Measurements from ENCODE around the gene TNFRSF6B. TPM values are rescaled to one million over a fixed set of nuclear protein-coding genes. Genes with fewer than 3 reads are reported as not detected.
"Not testable (repeated sequence)": the region's sequence is repeated elsewhere in the genome, so short reads cannot be mapped to it uniquely, and the experiment has no call there.

Gene TNFRSF6B
- total RNA-seq, 2 donors from 2014 or later, result not detected

DNA sequence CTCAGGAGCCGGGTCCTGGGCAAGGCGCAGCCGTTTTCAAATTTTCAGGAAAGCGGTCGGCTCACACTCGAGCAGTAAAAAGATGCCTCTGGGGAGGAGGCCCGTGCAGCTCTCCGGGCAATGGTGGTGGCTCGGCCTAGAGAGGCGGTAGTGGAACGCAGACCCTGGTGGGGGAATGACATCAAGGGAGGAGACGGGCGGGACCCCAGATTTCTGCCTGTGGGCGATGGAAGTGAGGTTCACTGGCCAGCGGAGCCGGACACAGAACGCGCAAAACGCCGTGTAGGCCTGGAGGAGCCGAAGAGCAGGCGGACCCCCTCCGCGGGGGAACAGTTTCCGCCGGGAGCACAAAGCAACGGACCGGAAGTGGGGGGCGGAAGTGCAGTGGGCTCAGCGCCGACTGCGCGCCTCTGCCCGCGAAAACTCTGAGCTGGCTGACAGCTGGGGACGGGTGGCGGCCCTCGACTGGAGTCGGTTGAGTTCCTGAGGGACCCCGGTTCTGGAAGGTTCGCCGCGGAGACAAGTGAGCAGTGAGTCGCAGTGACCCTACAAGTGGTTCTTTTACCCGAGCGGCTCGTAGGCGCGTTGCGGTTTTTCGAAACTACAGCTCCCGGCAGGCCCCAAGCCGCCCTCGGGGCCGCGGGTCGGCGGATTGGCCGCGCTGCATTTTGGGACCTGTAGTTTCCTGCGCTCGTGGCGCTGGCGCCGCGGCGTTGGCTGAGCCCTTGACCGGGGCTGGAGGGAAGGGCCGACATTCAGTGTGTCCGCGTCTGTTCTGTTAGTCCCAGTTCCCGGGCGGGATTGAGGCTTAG is 38.3 kb upstream of the TNFRSF6B start, which contains the start of gene RTEL1:
Gene RTEL1 (plus strand): TSS at position 376 of the 812 bp plus-strand sequence. CDS start 1,091 bp downstream, outside the sequence.
- H3K4me1 Mint-ChIP-seq, result peaks cover 28% of the 10 kb centered on the region

DNA sequence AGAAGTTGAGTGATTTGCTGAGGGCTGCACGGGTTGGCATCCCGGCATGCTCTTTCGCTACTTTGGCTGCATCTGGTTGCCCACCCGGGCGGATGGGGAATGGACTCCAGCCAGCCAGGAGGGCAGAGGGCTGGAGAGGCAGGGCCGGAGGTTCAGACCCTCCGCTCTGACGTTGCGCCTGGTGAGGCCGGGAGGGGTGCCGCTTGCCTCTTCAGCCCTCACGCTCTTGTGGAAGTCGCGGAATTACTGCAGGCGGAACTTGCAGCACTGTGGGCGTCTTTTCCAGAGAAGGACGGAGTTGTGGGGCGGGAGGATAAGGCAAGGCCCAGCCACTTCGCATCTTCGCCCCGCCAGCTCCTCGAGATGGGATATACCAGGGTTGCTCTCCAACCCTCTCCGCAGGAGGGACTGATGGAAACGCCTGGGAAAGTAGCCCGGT is 37.7 kb upstream of the TNFRSF6B start:
- peak; percentile 10 for ATAC-seq
- no peaks in the 10 kb centered on the region for H3K27me3 Mint-ChIP-seq

More for the DNA sequence above, 38.3 kb upstream of the TNFRSF6B start, which contains the start of gene RTEL1:
- peak; percentile 74 to 90 (median 76) for DNase-seq
- Mint-ChIP-seq H3K27me3 (no peaks in the 10 kb centered on the region), H3K27ac (peak within 1 kb of the TSS; percentile 88), H3K4me3 (peak within 1 kb of the TSS; percentile 96), H3K36me3 (ENCODE audit: low read depth) (no peaks in the 10 kb centered on the region)
- no peaks in the 10 kb centered on the region for H3K9me3 ChIP-seq (ENCODE audit: control insufficient read depth, low read length, poor library complexity, severe bottlenecking)
- peak; percentile 90 for ATAC-seq

DNA sequence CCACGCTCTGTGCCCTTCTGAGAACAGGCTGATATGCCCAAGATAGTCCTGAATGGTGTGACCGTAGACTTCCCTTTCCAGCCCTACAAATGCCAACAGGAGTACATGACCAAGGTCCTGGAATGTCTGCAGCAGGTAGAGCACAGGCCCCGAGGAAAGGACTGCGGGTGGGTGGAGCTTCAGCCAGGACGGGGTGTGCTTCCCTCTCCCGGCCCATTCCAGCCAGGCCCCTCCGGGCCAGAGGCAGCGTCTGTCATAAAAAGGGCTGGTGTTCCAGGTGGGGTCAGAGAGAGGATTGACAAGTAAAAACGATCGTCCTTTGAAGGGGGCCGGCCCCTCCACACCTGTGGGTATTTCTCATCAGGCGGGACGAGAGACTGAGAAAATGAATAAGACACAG is 37.1 kb upstream of the TNFRSF6B start:
- no peaks in the 10 kb centered on the region for H3K9me3 ChIP-seq (ENCODE audit: control insufficient read depth, low read length, poor library complexity, severe bottlenecking)
- DNase-seq (no peak), ATAC-seq (no peak)
- H3K27ac Mint-ChIP-seq, result no peak overlapping the region
- H3K4me1 Mint-ChIP-seq, result peaks cover 20% of the 10 kb centered on the region
- H3K36me3 Mint-ChIP-seq (ENCODE audit: low read depth), result no peaks in the 10 kb centered on the region
- H3K4me3 Mint-ChIP-seq, result peak overlapping the region; percentile 96
- H3K27me3 Mint-ChIP-seq, result no peaks in the 10 kb centered on the region

More for the DNA sequence above, 37.7 kb upstream of the TNFRSF6B start:
- no peaks in the 10 kb centered on the region for H3K36me3 Mint-ChIP-seq (ENCODE audit: low read depth)
- peaks cover 27% of the 10 kb centered on the region for H3K4me1 Mint-ChIP-seq
- peak overlapping the region; percentile 96 for H3K4me3 Mint-ChIP-seq
- no peak for DNase-seq
- peak overlapping the region; percentile 88 for H3K27ac Mint-ChIP-seq
- H3K9me3 ChIP-seq (ENCODE audit: control insufficient read depth, low read length, poor library complexity, severe bottlenecking), result no peaks in the 10 kb centered on the region

DNA sequence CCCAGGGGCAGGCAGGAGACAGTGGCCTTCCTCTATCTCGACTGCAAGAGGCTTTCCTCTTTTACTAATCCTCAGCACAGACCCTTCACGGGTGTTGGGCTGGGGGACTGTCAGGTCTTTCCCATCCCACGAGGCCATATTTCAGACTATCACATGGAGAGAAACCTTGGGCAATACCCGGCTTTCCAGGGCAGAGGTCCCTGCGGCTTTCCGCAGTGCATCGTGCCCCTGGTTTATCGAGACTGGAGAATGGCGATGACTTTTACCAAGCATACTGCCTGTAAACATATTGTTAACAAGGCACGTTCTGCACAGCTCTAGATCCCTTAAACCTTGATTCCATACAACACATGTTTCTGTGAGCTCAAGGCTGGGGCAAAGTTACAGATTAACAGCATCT is 36.3 kb upstream of the TNFRSF6B start:
- peak overlapping the region; percentile 19 for H3K4me3 Mint-ChIP-seq
- H3K4me1 Mint-ChIP-seq, result peaks cover 18% of the 10 kb centered on the region
- H3K9me3 ChIP-seq (ENCODE audit: control insufficient read depth, low read length, poor library complexity, severe bottlenecking); ATAC-seq; H3K27me3 Mint-ChIP-seq; H3K36me3 Mint-ChIP-seq (ENCODE audit: low read depth); H3K27ac Mint-ChIP-seq; DNase-seq: not testable (repeated sequence)

DNA sequence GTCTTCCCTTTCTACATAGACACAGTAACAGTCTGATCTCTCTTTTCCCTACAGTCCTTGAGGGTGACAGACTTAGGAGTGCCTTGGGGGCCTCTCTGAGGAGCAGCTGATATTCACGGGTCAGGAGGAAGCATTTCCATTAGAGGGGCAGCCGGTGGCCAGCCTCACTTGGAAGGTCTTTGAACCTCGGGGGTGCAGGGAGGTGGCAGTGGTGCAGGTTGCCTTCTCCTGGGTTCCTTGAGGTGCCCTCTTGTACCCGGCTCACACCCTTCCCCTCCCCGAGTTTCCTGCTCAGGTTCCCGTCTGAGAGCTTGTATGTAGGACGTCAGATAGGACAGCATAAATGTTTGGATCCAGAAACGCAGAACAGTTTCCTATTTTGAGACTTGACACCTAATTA is 35.8 kb upstream of the TNFRSF6B start:
- ATAC-seq (no peak), DNase-seq (no peak)
- peak overlapping the region; percentile 19 for H3K4me3 Mint-ChIP-seq
- H3K27ac Mint-ChIP-seq, result no peak overlapping the region
- H3K36me3 Mint-ChIP-seq (ENCODE audit: low read depth), result no peaks in the 10 kb centered on the region
- peaks cover 18% of the 10 kb centered on the region for H3K4me1 Mint-ChIP-seq
- H3K9me3 ChIP-seq (ENCODE audit: control insufficient read depth, low read length, poor library complexity, severe bottlenecking), result no peaks in the 10 kb centered on the region
- no peaks in the 10 kb centered on the region for H3K27me3 Mint-ChIP-seq

DNA sequence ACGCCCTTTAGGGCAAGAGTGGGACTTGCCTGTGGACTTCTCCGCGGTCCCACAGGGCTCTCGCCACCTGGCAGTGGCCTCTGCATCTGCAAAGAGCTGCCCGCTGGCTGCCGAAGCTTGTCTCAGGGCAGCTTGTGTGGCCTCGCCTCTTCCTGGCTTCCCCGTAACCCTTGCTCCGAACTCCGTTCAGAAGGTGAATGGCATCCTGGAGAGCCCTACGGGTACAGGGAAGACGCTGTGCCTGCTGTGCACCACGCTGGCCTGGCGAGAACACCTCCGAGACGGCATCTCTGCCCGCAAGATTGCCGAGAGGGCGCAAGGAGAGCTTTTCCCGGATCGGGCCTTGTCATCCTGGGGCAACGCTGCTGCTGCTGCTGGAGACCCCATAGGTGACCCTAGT is 35.3 kb upstream of the TNFRSF6B start:
- Mint-ChIP-seq H3K36me3 (ENCODE audit: low read depth) (no peaks in the 10 kb centered on the region), H3K4me1 (peaks cover 18% of the 10 kb centered on the region), H3K4me3 (no peak overlapping the region), H3K27me3 (no peaks in the 10 kb centered on the region), H3K27ac (no peak overlapping the region)
- H3K9me3 ChIP-seq (ENCODE audit: control insufficient read depth, low read length, poor library complexity, severe bottlenecking), result no peaks in the 10 kb centered on the region
- no peak for DNase-seq
- no peak for ATAC-seq

DNA sequence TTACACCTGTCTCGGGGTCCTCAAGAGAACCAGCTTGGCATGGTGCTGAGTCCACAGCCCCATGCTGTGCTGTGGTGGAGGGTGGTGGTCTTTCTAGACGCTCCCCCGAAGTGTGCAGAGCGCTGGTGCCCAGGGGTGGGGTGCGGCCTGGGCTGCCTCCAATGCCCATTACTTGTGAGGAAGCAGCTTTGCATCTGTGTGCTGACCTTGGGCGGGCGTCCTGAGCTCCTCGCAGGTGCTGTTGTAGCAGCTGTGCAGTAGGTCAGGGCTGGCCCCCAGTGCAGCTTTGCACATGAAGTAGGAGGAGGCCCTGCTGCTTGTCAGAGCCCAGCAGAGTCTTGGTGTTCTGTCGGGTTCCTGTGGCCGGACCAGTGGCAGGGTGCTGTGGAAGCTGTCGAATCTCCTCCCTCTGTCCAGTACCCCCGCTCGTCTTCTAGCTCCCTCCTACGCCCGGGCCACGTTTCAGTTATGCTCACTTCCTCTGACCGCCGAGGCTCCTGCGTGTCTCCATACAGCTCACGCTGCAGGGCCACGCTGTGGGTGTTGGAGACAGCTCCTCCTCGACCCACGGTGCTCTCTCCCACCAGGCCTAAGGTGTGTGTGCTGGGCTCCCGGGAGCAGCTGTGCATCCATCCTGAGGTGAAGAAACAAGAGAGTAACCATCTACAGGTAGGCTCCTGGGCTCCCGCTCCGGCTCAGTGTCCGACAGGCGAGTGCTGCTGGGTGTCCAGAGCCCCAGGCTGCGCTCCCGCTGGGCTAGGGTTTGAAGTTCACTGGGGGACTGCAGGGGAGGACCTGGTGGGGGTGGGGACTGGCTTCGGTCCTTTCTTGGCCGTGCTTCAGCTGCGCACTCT is 34.3 kb upstream of the TNFRSF6B start:
- DNase-seq (no peak), ATAC-seq (no peak)
- Mint-ChIP-seq H3K36me3 (ENCODE audit: low read depth) (no peaks in the 10 kb centered on the region), H3K4me1 (peaks cover 15% of the 10 kb centered on the region), H3K27ac (no peak overlapping the region), H3K27me3 (no peaks in the 10 kb centered on the region), H3K4me3 (no peak overlapping the region)
- H3K9me3 ChIP-seq (ENCODE audit: control insufficient read depth, low read length, poor library complexity, severe bottlenecking), result no peaks in the 10 kb centered on the region

DNA sequence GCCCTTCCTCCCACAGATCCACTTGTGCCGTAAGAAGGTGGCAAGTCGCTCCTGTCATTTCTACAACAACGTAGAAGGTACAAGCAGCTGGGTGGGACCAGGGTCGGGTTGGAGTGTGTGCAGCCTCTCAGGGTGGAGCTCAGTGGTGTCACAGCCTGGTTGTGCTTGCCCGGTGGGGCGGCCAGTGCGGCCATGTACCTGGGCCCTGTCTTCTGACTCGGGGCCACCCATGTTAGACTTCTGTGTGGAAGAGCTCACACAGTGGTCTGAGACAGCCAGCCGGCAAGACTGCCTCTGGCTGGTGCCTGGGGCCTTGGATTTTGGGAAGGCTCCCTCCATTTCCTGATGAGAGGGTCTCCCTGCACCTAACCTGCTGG is 33.7 kb upstream of the TNFRSF6B start:
- H3K4me3 Mint-ChIP-seq, result no peak overlapping the region
- no peaks in the 10 kb centered on the region for H3K36me3 Mint-ChIP-seq (ENCODE audit: low read depth)
- no peaks in the 10 kb centered on the region for H3K9me3 ChIP-seq (ENCODE audit: control insufficient read depth, low read length, poor library complexity, severe bottlenecking)
- H3K27me3 Mint-ChIP-seq, result no peaks in the 10 kb centered on the region
- no peak for ATAC-seq
- no peak overlapping the region for H3K27ac Mint-ChIP-seq
- H3K4me1 Mint-ChIP-seq, result peaks cover 13% of the 10 kb centered on the region
- no peak for DNase-seq

DNA sequence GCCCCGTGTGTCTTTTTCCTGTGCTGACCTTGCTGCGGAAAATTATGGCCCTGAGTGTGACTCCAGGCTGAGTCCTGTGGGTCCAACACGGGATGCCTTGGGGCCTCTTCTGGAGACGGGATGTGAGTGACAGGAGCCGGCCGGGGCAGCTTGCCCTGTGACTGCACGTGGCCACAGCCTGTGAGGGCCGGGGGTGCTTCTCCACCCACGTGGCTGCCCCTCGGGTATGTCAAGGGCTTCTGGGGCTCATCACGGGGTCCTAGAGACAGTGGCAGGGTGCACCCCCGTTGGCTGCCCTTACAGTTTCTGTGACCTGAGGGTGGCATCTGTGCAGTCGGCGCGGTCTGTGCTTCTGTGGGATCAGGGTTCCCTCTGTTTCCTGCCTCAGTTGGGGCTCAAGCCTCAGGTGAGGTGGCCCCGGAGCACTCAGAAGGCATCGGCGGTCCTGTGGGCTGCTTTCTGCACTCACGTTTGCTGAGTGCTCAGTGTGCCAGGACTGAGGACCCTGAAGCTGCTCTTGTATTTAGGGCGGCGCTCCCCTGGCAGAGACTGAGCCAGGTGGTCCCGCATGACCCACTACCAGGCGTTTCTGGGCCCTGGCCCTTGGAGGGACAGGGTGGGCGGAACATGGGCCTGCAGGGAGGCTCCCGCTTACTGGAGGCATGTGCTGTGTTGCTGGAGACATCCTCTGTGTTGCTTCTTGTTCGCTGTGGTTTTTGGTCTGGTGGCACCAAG is 33.0 kb upstream of the TNFRSF6B start:
- H3K4me1 Mint-ChIP-seq, result peaks cover 14% of the 10 kb centered on the region
- H3K27me3 Mint-ChIP-seq, result no peaks in the 10 kb centered on the region
- no peaks in the 10 kb centered on the region for H3K9me3 ChIP-seq (ENCODE audit: control insufficient read depth, low read length, poor library complexity, severe bottlenecking)
- no peak overlapping the region for H3K27ac Mint-ChIP-seq
- H3K36me3 Mint-ChIP-seq (ENCODE audit: low read depth), result peaks cover 3% of the 10 kb centered on the region
- no peak for DNase-seq
- no peak for ATAC-seq
- no peak overlapping the region for H3K4me3 Mint-ChIP-seq

DNA sequence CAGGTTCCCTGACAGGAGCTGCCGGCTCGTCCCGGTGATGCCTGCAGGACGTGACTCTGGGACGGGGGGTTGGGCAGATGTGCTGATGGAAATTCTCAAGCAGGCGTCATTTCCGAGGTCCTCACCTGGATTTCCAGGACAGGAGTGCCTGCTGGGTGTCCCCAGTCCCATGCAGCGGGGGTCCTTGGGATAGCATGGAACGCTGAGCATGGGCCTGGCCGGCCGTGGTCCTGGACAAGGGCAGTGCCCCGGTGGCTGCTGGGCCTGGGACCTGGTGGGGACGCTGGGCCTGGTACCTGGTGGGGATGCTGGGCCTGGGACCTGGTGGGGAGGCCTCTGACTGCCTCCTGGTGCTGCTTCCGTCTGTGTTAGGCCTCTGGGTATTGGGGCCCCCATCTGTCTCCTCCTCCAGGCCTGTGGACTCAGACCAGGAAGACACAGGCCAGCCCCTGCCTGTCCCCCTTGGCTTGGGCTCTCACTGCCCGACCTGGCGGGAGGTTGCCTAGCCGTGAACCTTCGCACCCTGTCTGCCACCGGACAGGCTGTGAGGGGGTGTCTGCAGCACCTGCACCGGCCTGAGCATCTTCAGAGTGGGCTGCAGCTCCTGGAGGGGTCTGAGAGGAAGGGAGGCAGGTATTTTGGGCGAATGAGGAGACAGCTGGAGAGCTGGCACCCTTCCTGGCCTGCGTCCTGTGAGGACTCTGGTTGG is 32.2 kb upstream of the TNFRSF6B start:
- Mint-ChIP-seq H3K27me3 (no peaks in the 10 kb centered on the region), H3K4me3 (no peak overlapping the region), H3K36me3 (ENCODE audit: low read depth) (peaks cover 3% of the 10 kb centered on the region), H3K27ac (no peak overlapping the region), H3K4me1 (peaks cover 9% of the 10 kb centered on the region)
- no peaks in the 10 kb centered on the region for H3K9me3 ChIP-seq (ENCODE audit: control insufficient read depth, low read length, poor library complexity, severe bottlenecking)
- DNase-seq (no peak), ATAC-seq (no peak)

DNA sequence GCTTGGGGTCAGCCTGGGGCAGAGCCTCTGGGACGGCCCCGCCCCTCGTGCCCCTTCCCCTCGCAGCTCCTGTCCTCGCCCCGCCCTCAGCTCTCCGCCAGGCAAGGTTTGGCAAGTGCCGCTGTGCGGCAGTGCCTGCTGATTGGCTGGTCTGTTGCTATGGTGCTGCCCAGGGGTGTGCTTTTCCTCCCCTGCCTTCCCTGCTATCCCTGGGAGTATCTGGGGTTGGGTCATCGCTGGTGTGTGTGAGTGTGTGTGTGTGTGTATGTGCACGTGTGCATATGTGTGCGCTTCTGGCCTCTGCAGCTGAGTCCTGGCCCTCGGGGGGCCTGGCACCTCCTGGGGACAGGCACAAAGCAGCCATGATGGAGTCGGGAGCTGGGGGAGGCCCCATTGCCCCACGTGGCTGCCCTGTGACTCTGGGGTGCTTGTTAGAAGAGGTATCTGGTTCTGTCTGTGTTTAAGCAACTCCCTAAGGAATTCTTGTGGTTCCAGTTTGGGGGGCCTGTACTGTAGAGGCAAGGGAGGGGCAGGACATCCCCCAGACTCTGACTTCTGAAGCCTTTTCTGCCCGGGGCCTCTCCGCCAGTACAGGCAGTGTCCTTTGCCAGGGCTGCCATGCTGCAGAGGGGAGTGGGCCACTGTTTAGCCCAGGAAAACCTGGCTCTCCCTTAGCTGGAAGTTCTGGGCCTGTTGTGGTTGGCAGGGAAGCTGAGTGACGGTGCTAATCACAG is 31.4 kb upstream of the TNFRSF6B start:
- Mint-ChIP-seq H3K4me1 (peaks cover 4% of the 10 kb centered on the region), H3K27me3 (no peaks in the 10 kb centered on the region), H3K27ac (no peak overlapping the region), H3K4me3 (no peak overlapping the region), H3K36me3 (ENCODE audit: low read depth) (peaks cover 3% of the 10 kb centered on the region)
- no peak for ATAC-seq
- no peak for DNase-seq
- no peaks in the 10 kb centered on the region for H3K9me3 ChIP-seq (ENCODE audit: control insufficient read depth, low read length, poor library complexity, severe bottlenecking)

DNA sequence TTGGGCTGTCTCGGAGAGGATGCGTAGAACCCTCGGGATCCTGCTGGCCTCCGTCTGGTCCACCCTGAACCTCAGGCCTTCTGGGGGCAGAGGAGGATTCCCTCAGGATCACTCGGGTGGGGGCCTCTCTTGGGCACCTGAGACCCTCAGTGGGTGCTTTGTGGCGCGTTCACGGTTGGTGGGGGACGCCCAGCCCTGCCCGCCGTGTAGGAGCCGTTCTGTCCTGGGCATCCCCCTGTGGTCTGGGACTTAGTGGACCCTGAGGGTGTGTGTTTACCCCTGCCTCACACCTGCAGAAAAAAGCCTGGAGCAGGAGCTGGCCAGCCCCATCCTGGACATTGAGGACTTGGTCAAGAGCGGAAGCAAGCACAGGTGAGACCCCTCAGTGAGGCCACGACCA is 30.7 kb upstream of the TNFRSF6B start:
- Mint-ChIP-seq H3K36me3 (ENCODE audit: low read depth) (peaks cover 3% of the 10 kb centered on the region), H3K27me3 (no peaks in the 10 kb centered on the region)
- ATAC-seq, result no peak

More for the DNA sequence above, 30.7 kb upstream of the TNFRSF6B start:
- Mint-ChIP-seq H3K27ac (peak overlapping the region; percentile 27), H3K4me1 (peaks cover 4% of the 10 kb centered on the region), H3K4me3 (no peak overlapping the region)
- H3K9me3 ChIP-seq (ENCODE audit: control insufficient read depth, low read length, poor library complexity, severe bottlenecking), result no peaks in the 10 kb centered on the region
- DNase-seq, result no peak

Measured in T-helper 17 cell (primary cell).